ENCODE data around the gene COL27A1. TPM values are rescaled to one million over a fixed set of nuclear protein-coding genes. Genes with fewer than 3 reads are reported as not detected.

The COL27A1 gene
- total and polyA plus RNA-seq, 2 donors (not counting 1 experiment from before 2014, with no cell fraction given), result 0.16 to 0.27 TPM

GRCh38 chr9:114209151-114209550 is 53.8 kb downstream of the COL27A1 start:
- H3K27me3 ChIP-seq (replicated peaks in 1 of 4; ENCODE audit: control extremely low read depth in 1 of 4, control insufficient read depth in 3 of 4, insufficient read depth in 4 of 4, low read length in 3 of 4), result no peaks in the 10 kb centered on the region
- Mint-ChIP-seq H3K4me3 (no peak overlapping the region), H3K9me3 (ENCODE audit: insufficient read depth) (no peaks in the 10 kb centered on the region), H3K27me3 (no peaks in the 10 kb centered on the region), H3K27ac (no peak overlapping the region), H3K4me1 (no peaks in the 10 kb centered on the region)
- H4K20me1 ChIP-seq (ENCODE audit: control insufficient read depth, insufficient read depth, low read length, poor library complexity, severe bottlenecking), result no peaks in the 10 kb centered on the region
- no peak overlapping the region for H3K4me2 ChIP-seq (replicated peaks; ENCODE audit: low read depth, low read length, poor library complexity, severe bottlenecking)
- TF ChIP-seq, protein P1, sequence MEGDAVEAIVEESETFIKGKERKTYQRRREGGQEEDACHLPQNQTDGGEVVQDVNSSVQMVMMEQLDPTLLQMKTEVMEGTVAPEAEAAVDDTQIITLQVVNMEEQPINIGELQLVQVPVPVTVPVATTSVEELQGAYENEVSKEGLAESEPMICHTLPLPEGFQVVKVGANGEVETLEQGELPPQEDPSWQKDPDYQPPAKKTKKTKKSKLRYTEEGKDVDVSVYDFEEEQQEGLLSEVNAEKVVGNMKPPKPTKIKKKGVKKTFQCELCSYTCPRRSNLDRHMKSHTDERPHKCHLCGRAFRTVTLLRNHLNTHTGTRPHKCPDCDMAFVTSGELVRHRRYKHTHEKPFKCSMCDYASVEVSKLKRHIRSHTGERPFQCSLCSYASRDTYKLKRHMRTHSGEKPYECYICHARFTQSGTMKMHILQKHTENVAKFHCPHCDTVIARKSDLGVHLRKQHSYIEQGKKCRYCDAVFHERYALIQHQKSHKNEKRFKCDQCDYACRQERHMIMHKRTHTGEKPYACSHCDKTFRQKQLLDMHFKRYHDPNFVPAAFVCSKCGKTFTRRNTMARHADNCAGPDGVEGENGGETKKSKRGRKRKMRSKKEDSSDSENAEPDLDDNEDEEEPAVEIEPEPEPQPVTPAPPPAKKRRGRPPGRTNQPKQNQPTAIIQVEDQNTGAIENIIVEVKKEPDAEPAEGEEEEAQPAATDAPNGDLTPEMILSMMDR (IDR thresholded peaks at IDR 0.05), result no peak
- no peak for TF ChIP-seq EZH2 (IDR thresholded peaks at IDR 0.05; ENCODE audit: borderline replicate concordance, insufficient read depth, low read depth, low read length, poor library complexity, severe bottlenecking)
- intact Hi-C loops (cut with micrococcal nuclease), result no loop called here
- no peaks in the 10 kb centered on the region for H3K4me1 ChIP-seq (ENCODE audit: control insufficient read depth in 2 of 2, insufficient read depth in 2 of 2, low read length in 2 of 2)
- POLR2A ChIA-PET, result no interaction called here
- no peaks in the 10 kb centered on the region for H3K9me3 ChIP-seq (ENCODE audit: control extremely low read depth in 1 of 3, control insufficient read depth in 2 of 3, insufficient read depth in 1 of 3, low read length in 2 of 3)
- H3K36me3 ChIP-seq (replicated peaks in 1 of 2; ENCODE audit: control extremely low read depth in 1 of 2, control insufficient read depth in 1 of 2, extremely low read depth in 1 of 2, insufficient read depth in 2 of 2, low read length in 1 of 2), result no peaks in the 10 kb centered on the region
- H3K9ac ChIP-seq (ENCODE audit: low read length), result no peak overlapping the region
- H2AFZ ChIP-seq (ENCODE audit: insufficient read depth, low read depth, low read length, poor library complexity, severe bottlenecking), result no peak overlapping the region
- no peak overlapping the region for H3K27ac ChIP-seq (ENCODE audit: low read length in 2 of 2)
- H3K4me3 ChIP-seq (ENCODE audit: control extremely low read depth in 1 of 5, extremely low read depth in 1 of 5, insufficient read depth in 1 of 5, low read depth in 2 of 5, low read length in 4 of 5), result no peak overlapping the region
- CTCF ChIA-PET, result no interaction called here
- 92% methylated on average over 15 of the region's 18 CpGs for WGBS (ENCODE audit: insufficient coverage)
- no peak for ATAC-seq (ENCODE audit: low read depth)
- no peaks in the 10 kb centered on the region for H3K79me2 ChIP-seq (ENCODE audit: control insufficient read depth, insufficient read depth, low read length)
- DNase-seq, result no peak

GRCh38 chr9:114210136-114210535 is 54.8 kb downstream of the COL27A1 start:
- POLR2A ChIA-PET, result no interaction called here
- TF ChIP-seq, protein P1 (IDR thresholded peaks at IDR 0.05), result no peak
- no peak for TF ChIP-seq EZH2 (IDR thresholded peaks at IDR 0.05; ENCODE audit: borderline replicate concordance, insufficient read depth, low read depth, low read length, poor library complexity, severe bottlenecking)
- no peaks in the 10 kb centered on the region for H3K36me3 ChIP-seq (replicated peaks in 1 of 2; ENCODE audit: control extremely low read depth in 1 of 2, control insufficient read depth in 1 of 2, extremely low read depth in 1 of 2, insufficient read depth in 2 of 2, low read length in 1 of 2)
- no peaks in the 10 kb centered on the region for H3K27me3 ChIP-seq (replicated peaks in 1 of 4; ENCODE audit: control extremely low read depth in 1 of 4, control insufficient read depth in 3 of 4, insufficient read depth in 4 of 4, low read length in 3 of 4)
- intact Hi-C loops (cut with micrococcal nuclease), result no loop called here
- 83% methylated on average over 2 of the region's 4 CpGs for WGBS (ENCODE audit: insufficient coverage)
- H3K27me3 Mint-ChIP-seq, result no peaks in the 10 kb centered on the region
- H2AFZ ChIP-seq (ENCODE audit: insufficient read depth, low read depth, low read length, poor library complexity, severe bottlenecking), result no peak overlapping the region
- ATAC-seq (ENCODE audit: low read depth) (no peak), DNase-seq (no peak)
- H3K27ac ChIP-seq (ENCODE audit: low read length in 2 of 2), result no peak overlapping the region
- H3K4me3 ChIP-seq (ENCODE audit: control extremely low read depth in 1 of 5, extremely low read depth in 1 of 5, insufficient read depth in 1 of 5, low read depth in 2 of 5, low read length in 4 of 5), result no peak overlapping the region
- no peaks in the 10 kb centered on the region for H3K4me1 ChIP-seq (ENCODE audit: control insufficient read depth in 2 of 2, insufficient read depth in 2 of 2, low read length in 2 of 2)
- no peaks in the 10 kb centered on the region for H3K9me3 Mint-ChIP-seq (ENCODE audit: insufficient read depth)
- H3K4me2 ChIP-seq (replicated peaks; ENCODE audit: low read depth, low read length, poor library complexity, severe bottlenecking), result no peak overlapping the region
- H3K9ac ChIP-seq (ENCODE audit: low read length), result no peak overlapping the region
- H3K9me3 ChIP-seq (ENCODE audit: control extremely low read depth in 1 of 3, control insufficient read depth in 2 of 3, insufficient read depth in 1 of 3, low read length in 2 of 3), result no peaks in the 10 kb centered on the region
- CTCF ChIA-PET, result no interaction called here
- H3K27ac Mint-ChIP-seq, result no peak overlapping the region
- H4K20me1 ChIP-seq (ENCODE audit: control insufficient read depth, insufficient read depth, low read length, poor library complexity, severe bottlenecking), result no peaks in the 10 kb centered on the region
- no peaks in the 10 kb centered on the region for H3K4me1 Mint-ChIP-seq
- H3K4me3 Mint-ChIP-seq, result no peak overlapping the region
- H3K79me2 ChIP-seq (ENCODE audit: control insufficient read depth, insufficient read depth, low read length), result no peaks in the 10 kb centered on the region
